ENCODE results near the gene SMIM43.

- TF ChIP-seq GATA2 (IDR thresholded peaks at IDR 0.05; ENCODE audit: low read depth, low read length) (no peak), GATA3 (IDR thresholded peaks at IDR 0.05; ENCODE audit: low read depth, low read length) (no peak)
These were observed 4.8 kb downstream of the SMIM43 start for GRCh38 chr4:121760205-121760604.

Data from SH-SY5Y (cell line).